ENCODE data around the gene NTN3. TPM values are rescaled to one million over a fixed set of nuclear protein-coding genes. Genes with fewer than 3 reads are reported as not detected.

Gene NTN3
- total RNA-seq, 6 donors from 2014 or later: not detected

- Histone ChIP-seq H3K9me3 (no peaks in the 10 kb centered on the region), H3K4me1 (peaks cover 60 to 72% (median 61%) of the 10 kb centered on the region in 4 donors), H3K27ac (peak overlapping the region; percentile 82 to 99 (median 98)), H3K27me3 (no peaks in the 10 kb centered on the region), H3K4me3 (peak overlapping the region in 3 of 4 donors; percentile 73 to 91 (median 73)), H3K36me3 (peaks cover 0 to 34% (median 21%) of the 10 kb centered on the region in 4 donors)
- TF ChIP-seq EP300 (IDR thresholded peaks at IDR 0.05): no peak
- no peak for TF ChIP-seq POLR2AphosphoS5 (IDR thresholded peaks at IDR 0.05)
- TF ChIP-seq CTCF (IDR thresholded peaks at IDR 0.05): no peak
- WGBS, 2 donors: 44 to 74% methylated on average over 19 to 22 of the region's 22 CpGs
- ATAC-seq (ENCODE audit: low FRiP score in 2 of 2) (no peak), DNase-seq (peak; percentile 26 to 89)
Measured at GRCh38 chr16:2519711-2520080, 48.6 kb downstream of the NTN3 start.

- peak within 1 kb of the TSS; percentile 82 to 99 (median 98) for H3K27ac ChIP-seq
- H3K4me3 ChIP-seq: peak within 1 kb of the TSS; percentile 61 to 91 (median 73)
- WGBS, 2 donors: 0 to 2% methylated on average over 9 to 33 of the region's 83 CpGs
- ATAC-seq (ENCODE audit: low FRiP score in 2 of 2) (peak; percentile 54 to 85), DNase-seq (peak; percentile 92 to 99)
- H3K9me3 ChIP-seq: no peaks in the 10 kb centered on the region
- peaks cover 56 to 67% (median 57%) of the 10 kb centered on the region in 4 donors for H3K4me1 ChIP-seq
- no peaks in the 10 kb centered on the region for H3K27me3 ChIP-seq
- peaks cover 0 to 39% (median 26%) of the 10 kb centered on the region in 4 donors for H3K36me3 ChIP-seq
- TF ChIP-seq POLR2A (IDR thresholded peaks at IDR 0.05): peak in 1 of 4 donors; percentile 76
- peak; percentile 78 to 89 for TF ChIP-seq POLR2AphosphoS5 (IDR thresholded peaks at IDR 0.05)
- no peak for TF ChIP-seq CTCF (IDR thresholded peaks at IDR 0.05)
- peak in 1 of 4 donors; percentile 83 for TF ChIP-seq EP300 (IDR thresholded peaks at IDR 0.05)
Measured at GRCh38 chr16:2520097-2520783, 49.1 kb downstream of the NTN3 start, which contains the start of gene AMDHD2. Gene AMDHD2, plus strand, starts transcription at chr16:2520371. Its CDS starts 88 bp downstream, at chr16:2520459.

- no peaks in the 10 kb centered on the region for H3K27me3 ChIP-seq
- H3K36me3 ChIP-seq: peaks cover 0 to 43% (median 30%) of the 10 kb centered on the region in 4 donors
- peaks cover 49 to 66% (median 53%) of the 10 kb centered on the region in 4 donors for H3K4me1 ChIP-seq
- H3K9me3 ChIP-seq: no peaks in the 10 kb centered on the region
- 29 to 33% methylated on average over 18 to 38 of the region's 41 CpGs for WGBS, 2 donors
- peak overlapping the region; percentile 48 to 99 (median 90) for H3K27ac ChIP-seq
- TF ChIP-seq CTCF (IDR thresholded peaks at IDR 0.05) (no peak), POLR2A (IDR thresholded peaks at IDR 0.05) (no peak), POLR2AphosphoS5 (IDR thresholded peaks at IDR 0.05) (no peak), EP300 (IDR thresholded peaks at IDR 0.05) (no peak)
- ATAC-seq (ENCODE audit: low FRiP score in 2 of 2) (peak; percentile 1 to 19), DNase-seq (peak; percentile 61 to 90)
- peak overlapping the region; percentile 61 to 91 (median 73) for H3K4me3 ChIP-seq
Measured at GRCh38 chr16:2520784-2521531, 49.9 kb downstream of the NTN3 start.

Small RNA genes within 50 kb of the gene (small RNA-seq; reads per million reads assigned to genes)
- gene AC093525.1 (0 reads per million in 4 donors), gene MIR6768 (0 reads per million in 4 donors)

Other genes starting within 250 kb of the NTN3 start
- gene E4F1, start 247.7 kb upstream of the NTN3 start, total RNA-seq: 100 to 1,000 TPM in 1 of 6 donors, 10 to 100 TPM in 5; 24.9 to 153 (median 32.9) TPM
- 1 to 10 TPM in 3 of 6 donors, under 1 TPM in 1, not detected in 2; 0.79 to 2.1 (median 1.5) TPM for gene DNASE1L2, start 234.9 kb upstream of the NTN3 start, total RNA-seq
- gene ECI1, start 219.7 kb upstream of the NTN3 start, total RNA-seq: 10 to 100 TPM; 48.1 to 75.5 (median 68.2) TPM
- 100 to 1,000 TPM in 5 of 6 donors, 10 to 100 TPM in 1; 92.2 to 142 (median 114) TPM for gene RNPS1, start 203.2 kb upstream of the NTN3 start, total RNA-seq
- 100 to 1,000 TPM; 337 to 619 (median 455) TPM for gene ABCA3, start 130.6 kb upstream of the NTN3 start, total RNA-seq
- 1 to 10 TPM; 2.7 to 5.2 (median 3.9) TPM for gene CCNF, start 41.9 kb upstream of the NTN3 start, total RNA-seq
- gene TEDC2, start 11.2 kb upstream of the NTN3 start, total RNA-seq: 1 to 10 TPM in 4 of 6 donors, under 1 TPM in 1, not detected in 1; 0.61 to 2.7 (median 1.7) TPM
- gene TBC1D24, start 3.8 kb downstream of the NTN3 start, total RNA-seq: 10 to 100 TPM; 25.9 to 49.6 (median 37.2) TPM
- 100 to 1,000 TPM in 4 of 6 donors, 10 to 100 TPM in 2; 84.9 to 332 (median 164) TPM for gene ATP6V0C, start 42.7 kb downstream of the NTN3 start, total RNA-seq
- 100 to 1,000 TPM in 1 of 6 donors, 10 to 100 TPM in 5; 33.0 to 126 (median 68.4) TPM for gene AMDHD2, start 49.1 kb downstream of the NTN3 start, total RNA-seq
- 10 to 100 TPM in 2 of 6 donors, 1 to 10 TPM in 3, under 1 TPM in 1; 0.91 to 17.0 (median 5.4) TPM for gene CEMP1, start 60.1 kb downstream of the NTN3 start, total RNA-seq
- 10 to 100 TPM; 39.4 to 83.1 (median 67.2) TPM for gene PDPK1, start 66.7 kb downstream of the NTN3 start, total RNA-seq
- 10 to 100 TPM; 25.7 to 45.5 (median 33.0) TPM for gene KCTD5, start 211.2 kb downstream of the NTN3 start, total RNA-seq
- gene PRSS27, start 248.9 kb downstream of the NTN3 start, total RNA-seq: 1 to 10 TPM in 5 of 6 donors, under 1 TPM in 1; 0.91 to 8.1 (median 1.8) TPM